Anterior cingulate cortex (tissue), 58 donors: ENCODE results near the gene ZC3HAV1.
A peak's percentile ranks its signal among the peaks of the same experiment; 100 is the strongest.
"Not testable (repeated sequence)": the region's sequence is repeated elsewhere in the genome, so short reads cannot be mapped to it uniquely, and the experiment has no call there.

Experiments
- DNase-seq, 58 donors: peaks; one replicate each; lab custom pipeline; 2025; lab: John Stamatoyannopoulos, UW

Gene ZC3HAV1

DNA sequence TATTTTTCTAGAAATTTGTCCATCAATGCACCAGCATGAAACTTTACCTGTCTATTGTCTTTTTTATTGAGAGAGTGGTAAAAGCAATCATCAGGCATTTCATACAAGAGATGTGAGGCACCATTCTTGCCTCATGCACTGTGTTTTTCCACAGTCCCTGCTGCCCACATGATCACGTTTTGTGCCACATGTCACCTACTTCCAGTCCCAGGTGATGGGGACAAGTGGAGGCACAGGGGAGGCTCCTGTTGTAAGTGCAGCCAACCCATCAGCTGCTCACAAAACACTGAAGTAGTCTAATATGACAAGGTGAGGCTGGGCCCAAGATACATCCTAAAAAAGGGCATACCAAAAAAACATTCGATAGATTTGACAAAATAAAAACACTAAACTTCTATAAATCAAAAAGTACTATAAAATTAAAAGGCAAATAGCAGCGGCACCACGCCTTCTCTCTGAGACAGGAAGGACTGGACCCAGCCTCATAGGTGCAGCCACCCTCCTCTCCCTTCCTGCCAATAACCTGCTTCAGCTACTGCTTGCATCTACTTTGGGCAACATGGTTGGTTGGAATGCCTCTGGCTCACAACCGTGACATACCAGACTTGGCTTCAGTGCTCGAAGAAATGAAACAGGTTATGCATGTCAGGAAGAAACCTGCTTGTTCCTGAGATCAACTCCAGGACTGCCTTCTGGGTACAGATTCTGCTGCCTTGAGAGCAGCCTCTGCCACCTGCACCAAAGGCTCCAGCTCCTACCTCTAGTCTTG is 76.0 kb downstream of the ZC3HAV1 start:
- no peak for DNase-seq

DNA sequence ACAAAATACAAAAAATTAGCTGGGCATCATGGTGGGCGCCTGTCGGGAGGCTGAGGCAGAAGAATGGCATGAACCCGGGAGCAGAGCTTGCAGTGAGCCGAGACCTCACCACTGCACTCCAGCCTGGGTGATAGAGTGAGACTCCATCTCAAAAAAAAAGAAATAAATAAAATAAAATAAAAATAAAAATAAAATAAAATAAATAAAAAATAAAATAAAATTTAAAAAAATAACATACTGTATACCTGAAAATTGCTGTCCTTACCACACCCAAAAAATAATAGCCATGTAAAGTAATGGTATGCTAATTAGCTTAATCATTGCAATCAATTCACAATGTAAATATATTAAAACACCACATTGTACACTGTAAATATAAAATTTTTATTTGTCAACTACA is 77.0 kb downstream of the ZC3HAV1 start:
- no peak for DNase-seq

DNA sequence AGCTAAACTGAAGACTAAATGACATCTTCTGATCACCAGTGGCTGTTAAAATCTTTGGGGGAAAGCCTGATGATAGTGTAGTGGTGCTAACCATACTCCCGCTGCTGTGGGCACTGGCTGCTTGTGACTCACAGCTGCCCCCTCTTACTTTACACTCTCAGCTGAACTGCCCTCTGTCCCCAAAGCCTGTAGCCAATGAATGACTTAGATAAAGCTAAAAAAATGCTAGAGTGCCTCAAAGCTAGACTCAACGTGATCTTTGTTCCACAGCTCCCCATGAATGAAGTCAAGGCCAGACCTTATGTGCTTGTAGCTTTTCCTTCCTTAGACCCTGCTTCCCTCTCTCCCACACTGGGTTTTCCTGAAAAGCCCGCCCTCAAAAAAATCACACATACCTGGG is 80.2 kb downstream of the ZC3HAV1 start:
- no peak for DNase-seq

- DNase-seq, result no peak
Measured at GRCh38 chr7:139026551-139026950, 83.0 kb downstream of the ZC3HAV1 start.

DNA sequence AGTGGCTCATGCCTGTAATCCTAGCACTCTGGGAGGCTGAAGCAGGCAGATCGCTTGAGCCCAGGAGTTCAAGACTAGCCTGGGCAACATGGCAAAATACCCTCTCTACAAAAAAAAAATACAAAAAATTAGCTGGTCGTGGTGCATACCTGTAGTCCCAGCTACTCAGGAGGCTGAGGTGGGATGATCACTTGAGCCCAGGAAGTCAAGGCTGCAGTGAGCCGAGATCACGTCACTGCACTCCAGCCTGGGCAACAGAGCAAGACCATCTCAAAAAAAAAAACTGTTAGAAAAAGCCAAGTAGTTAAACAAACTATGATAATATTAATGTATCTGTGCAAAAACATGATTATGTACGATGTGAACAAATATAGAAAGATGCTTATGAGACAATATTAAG is 83.7 kb downstream of the ZC3HAV1 start:
- not testable (repeated sequence) for DNase-seq

DNA sequence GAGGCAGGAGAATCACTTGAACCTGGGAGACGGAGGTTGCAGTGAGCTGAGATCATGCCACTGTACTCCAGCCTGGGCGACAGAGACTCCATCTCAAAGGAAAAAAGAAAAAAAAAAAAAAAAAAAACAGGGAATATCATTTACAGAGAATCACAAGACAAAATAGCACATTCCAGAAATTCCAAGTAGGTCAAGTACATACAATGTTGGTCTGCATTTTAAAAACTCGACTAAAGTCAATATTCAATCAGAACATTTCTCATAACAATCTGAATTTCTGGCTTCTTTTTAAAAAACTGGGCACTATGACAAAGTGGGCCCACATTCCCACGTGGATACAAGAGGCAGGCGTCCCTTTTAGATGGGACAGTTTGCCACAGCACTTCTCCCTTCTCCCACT is 86.4 kb downstream of the ZC3HAV1 start:
- no peak for DNase-seq

DNA sequence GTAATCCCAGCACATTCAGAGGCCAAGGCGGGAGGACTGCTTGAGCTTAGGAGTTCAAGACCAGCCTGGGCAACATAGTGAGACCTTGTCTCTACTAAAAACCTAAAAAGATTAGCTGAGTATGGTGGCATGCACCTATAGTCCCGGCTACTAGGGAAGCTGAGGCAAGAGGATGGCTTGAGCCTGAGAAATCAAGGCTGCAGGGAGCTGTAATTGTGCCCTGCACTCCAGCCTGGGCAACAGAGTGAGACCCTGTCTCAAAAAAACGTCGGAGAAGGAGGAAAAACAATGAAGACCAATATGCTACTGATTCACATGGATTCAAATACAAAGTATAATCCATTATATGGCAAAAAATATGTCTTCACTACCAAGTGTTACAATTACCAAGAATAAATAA is 87.2 kb downstream of the ZC3HAV1 start:
- DNase-seq, result no peak

DNA sequence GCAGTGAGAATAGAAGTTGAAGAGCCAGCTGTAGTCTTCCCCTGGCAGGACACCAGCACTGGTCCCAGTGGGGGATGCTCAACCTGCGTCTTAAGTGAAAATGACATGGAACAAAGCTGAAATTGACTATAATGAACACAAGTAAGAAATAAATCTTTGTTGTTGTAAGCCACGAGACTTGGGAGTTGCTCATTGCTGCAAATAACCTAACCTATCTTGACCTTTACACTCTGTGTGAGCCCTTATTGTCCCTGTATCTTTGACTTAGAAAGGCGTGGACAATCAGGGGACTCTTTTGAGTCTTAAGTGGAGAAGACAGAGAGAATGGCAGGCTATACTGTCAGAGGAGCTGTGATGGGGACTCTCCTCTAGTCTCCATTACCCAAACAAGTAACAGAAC is 90.6 kb downstream of the ZC3HAV1 start:
- no peak for DNase-seq

- DNase-seq, result peak in 45 of 58 donors; percentile 3 to 69 (median 31)
Measured at GRCh38 chr7:139016931-139017511, 92.5 kb downstream of the ZC3HAV1 start.

- DNase-seq, result no peak
Measured at GRCh38 chr7:139011373-139011772, 98.1 kb downstream of the ZC3HAV1 start.

GRCh38 chr7:139004321-139005090 is 105.0 kb downstream of the ZC3HAV1 start:
- DNase-seq, result no peak

DNA sequence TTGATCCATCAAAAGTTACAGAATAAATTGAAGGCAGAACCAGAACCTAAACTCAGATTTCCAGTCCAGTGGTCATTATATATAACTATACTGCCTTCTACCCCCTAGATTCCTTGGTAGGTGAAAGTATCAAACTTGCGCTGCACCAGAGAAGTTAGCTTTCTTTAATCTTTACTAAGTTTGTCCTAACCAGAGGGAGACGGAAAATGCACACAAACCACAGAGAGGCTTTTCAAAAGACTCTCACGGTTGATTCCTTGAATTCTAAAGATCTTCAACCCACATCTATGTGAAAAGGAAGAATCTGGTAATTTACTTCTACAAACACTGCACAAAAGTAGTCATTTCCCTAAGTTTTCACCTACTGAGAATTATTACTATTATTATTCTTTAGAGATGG is 110.1 kb downstream of the ZC3HAV1 start:
- DNase-seq, result no peak
